HG03039 (cell line): ENCODE measurements around the gene HIC1.

Experiments used
- ATAC-seq: cut with Tn5 transposase; IDR thresholded peaks from one replicate; pipeline ENCODE4 v1.9.1; 2021; ENCODE audit warnings: mild to moderate bottlenecking, moderate library complexity; ENCODE audit not compliant: unreplicated experiment

HIC1 gene

GRCh38 chr17:2101448-2102257 is 46.8 kb downstream of the HIC1 start:
- no peak for ATAC-seq

- ATAC-seq = no peak
Measured at GRCh38 chr17:2102931-2103809, 48.3 kb downstream of the HIC1 start.

GRCh38 chr17:2105663-2106062 is 50.8 kb downstream of the HIC1 start:
- ATAC-seq = no peak

GRCh38 chr17:2106308-2106955 is 51.5 kb downstream of the HIC1 start:
- no peak for ATAC-seq

GRCh38 chr17:2107050-2107449 is 52.1 kb downstream of the HIC1 start:
- no peak for ATAC-seq

GRCh38 chr17:2107506-2107905 is 52.6 kb downstream of the HIC1 start:
- ATAC-seq = no peak

- no peak for ATAC-seq
Measured at GRCh38 chr17:2108170-2108569, 53.3 kb downstream of the HIC1 start.

GRCh38 chr17:2110436-2110835 is 55.5 kb downstream of the HIC1 start:
- no peak for ATAC-seq

- no peak for ATAC-seq
Measured at GRCh38 chr17:2111691-2112090, 56.8 kb downstream of the HIC1 start.
